Mucosa of stomach (tissue), 1 donor: Measurements from ENCODE around the gene RBM47.

Experiments
- H3K27me3 ChIP-seq: one replicate; pipeline ENCODE4 v1.7.0; 2013; ENCODE audit warnings: mild to moderate bottlenecking, low read length; ENCODE audit not compliant: control insufficient read depth, insufficient read depth
- H3K36me3 ChIP-seq: one replicate; pipeline ENCODE4 v1.7.0; 2013; ENCODE audit warnings: low read length; ENCODE audit not compliant: control insufficient read depth, insufficient read depth
- H3K4me1 ChIP-seq: one replicate; pipeline ENCODE4 v1.7.0; 2013; ENCODE audit warnings: mild to moderate bottlenecking, low read length; ENCODE audit not compliant: control insufficient read depth, insufficient read depth
- H3K4me3 ChIP-seq: one replicate; pipeline ENCODE4 v1.7.0; 2013; ENCODE audit warnings: low read length
- H3K9ac ChIP-seq: one replicate; pipeline ENCODE4 v1.7.0; 2013; ENCODE audit warnings: mild to moderate bottlenecking, low read length, moderate library complexity
- H3K9me3 ChIP-seq: one replicate; pipeline ENCODE4 v1.7.0; 2013; ENCODE audit warnings: mild to moderate bottlenecking, low read length, moderate library complexity; ENCODE audit not compliant: control insufficient read depth
- donor health status: Pancreatic carcinoma.

Gene RBM47

GRCh38 chr4:40601641-40602040, 28.0 kb downstream of the RBM47 start:
- Histone ChIP-seq H3K9ac (no peak overlapping the region), H3K4me3 (no peak overlapping the region), H3K27me3 (no peaks in the 10 kb centered on the region), H3K9me3 (no peaks in the 10 kb centered on the region), H3K4me1 (peaks cover 14% of the 10 kb centered on the region), H3K36me3 (no peaks in the 10 kb centered on the region)

- no peaks in the 10 kb centered on the region for H3K36me3 ChIP-seq
- H3K4me1 ChIP-seq = peaks cover 14% of the 10 kb centered on the region
- H3K9ac ChIP-seq = no peak overlapping the region
- no peaks in the 10 kb centered on the region for H3K27me3 ChIP-seq
- H3K4me3 ChIP-seq = no peak overlapping the region
- no peaks in the 10 kb centered on the region for H3K9me3 ChIP-seq
Observed at GRCh38 chr4:40600850-40601249, 28.8 kb downstream of the RBM47 start.

GRCh38 chr4:40599431-40599830, 30.2 kb downstream of the RBM47 start:
- Histone ChIP-seq H3K4me1 (peaks cover 14% of the 10 kb centered on the region), H3K9ac (no peak overlapping the region), H3K36me3 (no peaks in the 10 kb centered on the region)

GRCh38 chr4:40596522-40596921, 33.1 kb downstream of the RBM47 start:
- H3K9ac ChIP-seq = no peak overlapping the region
- H3K36me3 ChIP-seq = no peaks in the 10 kb centered on the region
- H3K4me3 ChIP-seq = no peak overlapping the region
- H3K9me3 ChIP-seq = no peaks in the 10 kb centered on the region
- peaks cover under 1% of the 10 kb centered on the region for H3K4me1 ChIP-seq
- H3K27me3 ChIP-seq = no peaks in the 10 kb centered on the region

More at GRCh38 chr4:40599431-40599830, 30.2 kb downstream of the RBM47 start:
- Histone ChIP-seq H3K9me3 (no peaks in the 10 kb centered on the region), H3K27me3 (no peaks in the 10 kb centered on the region), H3K4me3 (no peak overlapping the region)

- Histone ChIP-seq H3K9ac (no peak overlapping the region), H3K27me3 (no peaks in the 10 kb centered on the region), H3K9me3 (no peaks in the 10 kb centered on the region), H3K4me3 (no peak overlapping the region), H3K4me1 (no peaks in the 10 kb centered on the region), H3K36me3 (no peaks in the 10 kb centered on the region)
Observed at GRCh38 chr4:40595981-40596380, 33.7 kb downstream of the RBM47 start.

GRCh38 chr4:40594261-40595178, 35.1 kb downstream of the RBM47 start:
- peaks cover 3% of the 10 kb centered on the region for H3K36me3 ChIP-seq
- H3K4me1 ChIP-seq = no peaks in the 10 kb centered on the region
- H3K27me3 ChIP-seq = no peaks in the 10 kb centered on the region
- H3K9me3 ChIP-seq = no peaks in the 10 kb centered on the region
- H3K9ac ChIP-seq = peak overlapping the region; percentile 29
- H3K4me3 ChIP-seq = no peak overlapping the region

GRCh38 chr4:40592034-40592433, 37.6 kb downstream of the RBM47 start:
- Histone ChIP-seq H3K9ac (no peak overlapping the region), H3K4me3 (no peak overlapping the region), H3K9me3 (no peaks in the 10 kb centered on the region)

GRCh38 chr4:40587826-40588225, 41.8 kb downstream of the RBM47 start:
- Histone ChIP-seq H3K4me1 (peaks cover 17% of the 10 kb centered on the region), H3K36me3 (peaks cover 3% of the 10 kb centered on the region), H3K27me3 (no peaks in the 10 kb centered on the region), H3K4me3 (no peak overlapping the region), H3K9ac (no peak overlapping the region), H3K9me3 (no peaks in the 10 kb centered on the region)

More at GRCh38 chr4:40592034-40592433, 37.6 kb downstream of the RBM47 start:
- H3K36me3 ChIP-seq = peaks cover 3% of the 10 kb centered on the region
- H3K4me1 ChIP-seq = no peaks in the 10 kb centered on the region
- no peaks in the 10 kb centered on the region for H3K27me3 ChIP-seq

- no peak overlapping the region for H3K9ac ChIP-seq
- no peaks in the 10 kb centered on the region for H3K9me3 ChIP-seq
- H3K4me1 ChIP-seq = peaks cover 17% of the 10 kb centered on the region
- no peaks in the 10 kb centered on the region for H3K27me3 ChIP-seq
- H3K4me3 ChIP-seq = no peak overlapping the region
- H3K36me3 ChIP-seq = peaks cover 3% of the 10 kb centered on the region
Observed at GRCh38 chr4:40587351-40587750, 42.3 kb downstream of the RBM47 start.

- no peaks in the 10 kb centered on the region for H3K27me3 ChIP-seq
- H3K4me1 ChIP-seq = peaks cover 17% of the 10 kb centered on the region
- no peaks in the 10 kb centered on the region for H3K9me3 ChIP-seq
- H3K36me3 ChIP-seq = peaks cover 3% of the 10 kb centered on the region
- H3K9ac ChIP-seq = no peak overlapping the region
- no peak overlapping the region for H3K4me3 ChIP-seq
Observed at GRCh38 chr4:40586729-40587128, 42.9 kb downstream of the RBM47 start.

GRCh38 chr4:40586034-40586433, 43.6 kb downstream of the RBM47 start:
- H3K9ac ChIP-seq = no peak overlapping the region
- H3K4me1 ChIP-seq = peaks cover 18% of the 10 kb centered on the region
- no peaks in the 10 kb centered on the region for H3K9me3 ChIP-seq
- peaks cover 3% of the 10 kb centered on the region for H3K36me3 ChIP-seq
- H3K4me3 ChIP-seq = no peak overlapping the region
- H3K27me3 ChIP-seq = no peaks in the 10 kb centered on the region

- H3K9me3 ChIP-seq = no peaks in the 10 kb centered on the region
- H3K36me3 ChIP-seq = peaks cover 2% of the 10 kb centered on the region
- no peak overlapping the region for H3K4me3 ChIP-seq
- peaks cover 23% of the 10 kb centered on the region for H3K4me1 ChIP-seq
- no peaks in the 10 kb centered on the region for H3K27me3 ChIP-seq
- peak overlapping the region; percentile 1 for H3K9ac ChIP-seq
Observed at GRCh38 chr4:40585201-40585799, 44.4 kb downstream of the RBM47 start.
